ENCODE measurements around the gene DMD. TPM values are rescaled to one million over a fixed set of nuclear protein-coding genes. Genes with fewer than 3 reads are reported as not detected.

DMD gene
- total RNA-seq, 2 donors from 2014 or later, result 19.6 to 24.9 TPM

DNA sequence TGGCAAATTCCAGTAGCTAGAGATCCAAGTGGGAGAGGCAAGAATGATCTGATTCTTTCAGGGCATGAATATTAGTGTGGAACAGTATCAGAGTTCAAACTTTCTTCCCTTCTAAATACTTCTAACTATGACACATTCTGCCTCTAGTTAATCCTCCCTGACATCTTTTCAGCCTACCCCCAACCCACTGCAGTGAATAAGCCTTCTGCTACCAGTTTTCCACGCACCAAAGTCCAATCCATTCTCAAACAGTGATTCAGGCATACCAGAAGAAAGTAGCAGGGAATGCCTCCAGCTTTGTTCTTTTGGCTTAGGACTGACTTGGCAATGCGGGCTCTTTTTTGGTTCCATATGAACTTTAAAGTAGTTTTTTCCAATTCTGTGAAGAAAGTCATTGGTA, 1984.1 kb downstream of the DMD start:
- Mint-ChIP-seq H3K27ac (no peak overlapping the region), H3K4me1 (peaks cover 3% of the 10 kb centered on the region), H3K36me3 (ENCODE audit: low read depth) (peaks cover 12% of the 10 kb centered on the region), H3K27me3 (ENCODE audit: insufficient read depth) (no peaks in the 10 kb centered on the region), H3K4me3 (no peak overlapping the region), H3K9me3 (peaks cover 36% of the 10 kb centered on the region)
- Histone ChIP-seq H3K9ac (ENCODE audit: extremely low read depth, low read length, poor library complexity, severe bottlenecking) (no peak overlapping the region), H3K4me1 (ENCODE audit: control insufficient read depth, insufficient read depth, low read length) (no peaks in the 10 kb centered on the region), H3K27me3 (ENCODE audit: control insufficient read depth, insufficient read depth, low read length, poor library complexity, severe bottlenecking) (no peaks in the 10 kb centered on the region), H3K4me3 (ENCODE audit: low read length) (no peak overlapping the region), H3K27ac (ENCODE audit: low read depth, low read length) (no peak overlapping the region), H3K36me3 (ENCODE audit: control insufficient read depth, insufficient read depth, low read length) (no peaks in the 10 kb centered on the region), H3K9me3 (ENCODE audit: control insufficient read depth, low read length) (no peaks in the 10 kb centered on the region)
- 100% methylated on average over 1 of the region's 2 CpGs; no CpG with 5 or more reads in 1 of the 2 experiments for WGBS, 2 experiments (ENCODE audit: insufficient coverage in 1 of 2, insufficient read length in 1 of 2)
- TF ChIP-seq, protein P1, sequence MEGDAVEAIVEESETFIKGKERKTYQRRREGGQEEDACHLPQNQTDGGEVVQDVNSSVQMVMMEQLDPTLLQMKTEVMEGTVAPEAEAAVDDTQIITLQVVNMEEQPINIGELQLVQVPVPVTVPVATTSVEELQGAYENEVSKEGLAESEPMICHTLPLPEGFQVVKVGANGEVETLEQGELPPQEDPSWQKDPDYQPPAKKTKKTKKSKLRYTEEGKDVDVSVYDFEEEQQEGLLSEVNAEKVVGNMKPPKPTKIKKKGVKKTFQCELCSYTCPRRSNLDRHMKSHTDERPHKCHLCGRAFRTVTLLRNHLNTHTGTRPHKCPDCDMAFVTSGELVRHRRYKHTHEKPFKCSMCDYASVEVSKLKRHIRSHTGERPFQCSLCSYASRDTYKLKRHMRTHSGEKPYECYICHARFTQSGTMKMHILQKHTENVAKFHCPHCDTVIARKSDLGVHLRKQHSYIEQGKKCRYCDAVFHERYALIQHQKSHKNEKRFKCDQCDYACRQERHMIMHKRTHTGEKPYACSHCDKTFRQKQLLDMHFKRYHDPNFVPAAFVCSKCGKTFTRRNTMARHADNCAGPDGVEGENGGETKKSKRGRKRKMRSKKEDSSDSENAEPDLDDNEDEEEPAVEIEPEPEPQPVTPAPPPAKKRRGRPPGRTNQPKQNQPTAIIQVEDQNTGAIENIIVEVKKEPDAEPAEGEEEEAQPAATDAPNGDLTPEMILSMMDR (conservative IDR thresholded peaks at IDR 0.05), result no peak
- no peak for DNase-seq

GRCh38 chrX:31225819-31226218, 1985.5 kb downstream of the DMD start:
- H3K9me3 ChIP-seq (ENCODE audit: control insufficient read depth, low read length), result no peaks in the 10 kb centered on the region
- 93 to 100% methylated on average over 1 to 2 of the region's 2 CpGs for WGBS, 2 experiments (ENCODE audit: insufficient coverage in 1 of 2, insufficient read length in 1 of 2)
- H3K9ac ChIP-seq (ENCODE audit: extremely low read depth, low read length, poor library complexity, severe bottlenecking), result no peak overlapping the region
- no peaks in the 10 kb centered on the region for H3K27me3 ChIP-seq (ENCODE audit: control insufficient read depth, insufficient read depth, low read length, poor library complexity, severe bottlenecking)
- Mint-ChIP-seq H3K4me1 (no peaks in the 10 kb centered on the region), H3K9me3 (peaks cover 25% of the 10 kb centered on the region), H3K27me3 (ENCODE audit: insufficient read depth) (no peaks in the 10 kb centered on the region), H3K27ac (no peak overlapping the region), H3K36me3 (ENCODE audit: low read depth) (peaks cover 12% of the 10 kb centered on the region), H3K4me3 (no peak overlapping the region)
- no peaks in the 10 kb centered on the region for H3K4me1 ChIP-seq (ENCODE audit: control insufficient read depth, insufficient read depth, low read length)
- no peak for DNase-seq
- TF ChIP-seq, protein P1 (conservative IDR thresholded peaks at IDR 0.05), result no peak
- no peak overlapping the region for H3K27ac ChIP-seq (ENCODE audit: low read depth, low read length)
- no peaks in the 10 kb centered on the region for H3K36me3 ChIP-seq (ENCODE audit: control insufficient read depth, insufficient read depth, low read length)
- H3K4me3 ChIP-seq (ENCODE audit: low read length), result no peak overlapping the region

GRCh38 chrX:31224381-31225012, 1986.9 kb downstream of the DMD start:
- Mint-ChIP-seq H3K9me3 (peaks cover 20% of the 10 kb centered on the region), H3K36me3 (ENCODE audit: low read depth) (peaks cover 12% of the 10 kb centered on the region), H3K27me3 (ENCODE audit: insufficient read depth) (no peaks in the 10 kb centered on the region), H3K4me1 (no peaks in the 10 kb centered on the region), H3K27ac (no peak overlapping the region), H3K4me3 (no peak overlapping the region)
- Histone ChIP-seq H3K27me3 (ENCODE audit: control insufficient read depth, insufficient read depth, low read length, poor library complexity, severe bottlenecking) (no peaks in the 10 kb centered on the region), H3K36me3 (ENCODE audit: control insufficient read depth, insufficient read depth, low read length) (no peaks in the 10 kb centered on the region), H3K4me1 (ENCODE audit: control insufficient read depth, insufficient read depth, low read length) (no peaks in the 10 kb centered on the region), H3K4me3 (ENCODE audit: low read length) (no peak overlapping the region), H3K27ac (ENCODE audit: low read depth, low read length) (no peak overlapping the region), H3K9me3 (ENCODE audit: control insufficient read depth, low read length) (no peaks in the 10 kb centered on the region), H3K9ac (ENCODE audit: extremely low read depth, low read length, poor library complexity, severe bottlenecking) (no peak overlapping the region)
- DNase-seq, result no peak
- 93% methylated on average over 2 of the region's 5 CpGs; no CpG with 5 or more reads in 1 of the 2 experiments for WGBS, 2 experiments (ENCODE audit: insufficient coverage in 1 of 2, insufficient read length in 1 of 2)
- TF ChIP-seq, protein P1 (conservative IDR thresholded peaks at IDR 0.05), result no peak
